ENCODE data around the gene BRME1.
A peak's percentile ranks its signal among the peaks of the same experiment; 100 is the strongest.

Gene BRME1

DNA sequence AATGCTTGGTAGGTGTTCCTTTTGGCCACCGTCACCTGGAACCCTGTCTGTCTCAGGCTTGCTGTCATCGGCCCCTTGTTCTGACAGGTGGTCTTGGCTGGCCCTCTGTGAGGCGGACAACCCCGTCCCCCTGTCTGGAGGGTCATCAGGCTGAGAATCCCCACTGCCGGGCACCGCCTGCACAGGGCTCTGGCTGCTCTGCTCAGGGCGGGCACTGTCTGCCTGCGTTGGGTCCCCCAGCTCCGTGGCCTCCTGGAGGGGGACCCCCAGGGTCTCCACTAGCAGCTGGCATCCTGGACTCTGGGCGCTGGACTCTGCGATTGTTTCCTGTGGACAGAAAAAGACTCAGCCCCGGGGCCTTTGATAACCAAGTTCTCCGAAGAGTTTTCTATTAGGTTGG lies 15.8 kb downstream of the BRME1 start:
- H3K4me3 Mint-ChIP-seq: no peak overlapping the region
- peaks cover 11% of the 10 kb centered on the region for H3K36me3 Mint-ChIP-seq (ENCODE audit: insufficient read depth)
- H3K9me3 Mint-ChIP-seq: no peaks in the 10 kb centered on the region
- H3K4me1 Mint-ChIP-seq (ENCODE audit: low read depth in 2 of 2): peaks cover 11 to 29% of the 10 kb centered on the region in 2 donors
- DNase-seq (no peak), ATAC-seq (replicated peaks) (no peak)
- no peak overlapping the region for H3K27ac Mint-ChIP-seq
- no peaks in the 10 kb centered on the region for H3K27me3 Mint-ChIP-seq

DNA sequence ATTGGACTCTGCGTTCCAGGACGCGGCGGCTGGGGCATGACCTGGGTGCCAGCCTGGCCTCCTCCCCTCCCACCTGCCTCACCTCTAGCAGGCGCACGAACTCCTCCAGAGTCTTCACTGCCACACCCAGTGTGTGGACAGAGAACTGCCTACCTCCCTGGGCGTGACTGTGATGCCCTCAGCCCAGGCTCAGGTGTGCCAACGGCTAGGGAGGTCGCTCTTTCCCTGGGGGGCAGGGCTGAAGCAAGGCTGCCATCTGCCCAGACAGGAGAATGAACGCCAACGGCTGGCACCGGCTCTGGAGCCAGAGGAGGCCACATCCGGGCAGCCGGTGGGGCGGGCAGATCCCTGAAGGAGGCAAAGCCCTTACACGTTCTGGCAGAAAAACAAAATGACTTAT lies 17.6 kb downstream of the BRME1 start:
- no peak for DNase-seq
- peaks cover 20 to 38% of the 10 kb centered on the region in 2 donors for H3K4me1 Mint-ChIP-seq (ENCODE audit: low read depth in 2 of 2)
- H3K27ac Mint-ChIP-seq: peak overlapping the region; percentile 25 to 95
- no peak for ATAC-seq (replicated peaks)
- no peaks in the 10 kb centered on the region for H3K9me3 Mint-ChIP-seq
- H3K36me3 Mint-ChIP-seq (ENCODE audit: insufficient read depth): peaks cover 14% of the 10 kb centered on the region
- no peaks in the 10 kb centered on the region for H3K27me3 Mint-ChIP-seq
- H3K4me3 Mint-ChIP-seq: peak overlapping the region; percentile 74 to 76

DNA sequence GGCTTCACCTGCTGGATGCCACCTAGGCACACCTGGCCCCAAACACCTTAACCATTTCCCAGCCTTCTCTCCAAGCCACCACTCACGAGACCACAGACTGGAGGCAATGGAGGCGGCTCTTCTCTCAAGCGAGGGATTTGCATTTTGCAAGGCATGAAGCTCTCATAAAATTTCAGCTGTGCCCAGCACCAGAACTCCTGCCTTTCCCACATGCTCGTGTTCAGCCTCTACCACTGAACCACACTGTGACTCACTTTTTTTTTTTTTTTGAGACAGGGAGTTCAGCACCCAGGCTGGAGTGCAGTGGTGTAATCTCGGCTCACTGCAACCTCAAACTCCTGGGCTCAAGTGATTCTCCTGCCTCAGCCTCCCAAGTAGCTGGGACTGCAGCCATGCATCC lies 18.4 kb downstream of the BRME1 start:
- Mint-ChIP-seq H3K27ac (peak overlapping the region; percentile 89 to 95), H3K27me3 (no peaks in the 10 kb centered on the region), H3K4me1 (ENCODE audit: low read depth in 2 of 2) (peaks cover 21 to 41% of the 10 kb centered on the region in 2 donors), H3K36me3 (ENCODE audit: insufficient read depth) (peaks cover 12% of the 10 kb centered on the region), H3K4me3 (peak overlapping the region; percentile 74 to 76), H3K9me3 (no peaks in the 10 kb centered on the region)
- ATAC-seq (replicated peaks) (peak; percentile 57), DNase-seq (no peak)

DNA sequence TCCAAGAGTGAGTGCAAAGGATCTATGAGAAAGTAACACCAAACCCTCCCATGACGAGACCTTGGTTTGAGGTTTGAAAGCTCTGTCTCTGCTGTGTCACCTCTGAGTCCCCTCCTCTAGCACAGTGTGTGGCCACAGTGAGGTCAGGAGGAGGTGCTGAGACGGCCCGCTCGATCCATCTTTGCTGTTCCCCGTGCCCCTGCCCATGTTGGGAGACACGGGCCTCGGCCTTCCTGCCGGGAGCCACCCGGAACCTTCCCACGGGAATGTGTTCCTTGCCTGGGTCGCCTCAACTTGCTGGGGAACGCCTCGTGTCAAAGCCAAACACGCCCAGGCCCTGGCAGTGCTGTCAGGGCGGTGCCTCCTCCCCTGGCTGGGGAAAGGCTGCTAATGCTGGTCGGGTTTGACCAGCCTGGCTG lies 18.9 kb downstream of the BRME1 start:
- Mint-ChIP-seq H3K27ac (peak overlapping the region; percentile 89 to 95), H3K27me3 (no peaks in the 10 kb centered on the region), H3K36me3 (ENCODE audit: insufficient read depth) (peaks cover 12% of the 10 kb centered on the region), H3K4me1 (ENCODE audit: low read depth in 2 of 2) (peaks cover 26 to 46% of the 10 kb centered on the region in 2 donors), H3K4me3 (peak overlapping the region; percentile 74 to 76), H3K9me3 (no peaks in the 10 kb centered on the region)
- ATAC-seq (replicated peaks): peak; percentile 93
- DNase-seq: peak; percentile 62 to 72 (median 67)

DNA sequence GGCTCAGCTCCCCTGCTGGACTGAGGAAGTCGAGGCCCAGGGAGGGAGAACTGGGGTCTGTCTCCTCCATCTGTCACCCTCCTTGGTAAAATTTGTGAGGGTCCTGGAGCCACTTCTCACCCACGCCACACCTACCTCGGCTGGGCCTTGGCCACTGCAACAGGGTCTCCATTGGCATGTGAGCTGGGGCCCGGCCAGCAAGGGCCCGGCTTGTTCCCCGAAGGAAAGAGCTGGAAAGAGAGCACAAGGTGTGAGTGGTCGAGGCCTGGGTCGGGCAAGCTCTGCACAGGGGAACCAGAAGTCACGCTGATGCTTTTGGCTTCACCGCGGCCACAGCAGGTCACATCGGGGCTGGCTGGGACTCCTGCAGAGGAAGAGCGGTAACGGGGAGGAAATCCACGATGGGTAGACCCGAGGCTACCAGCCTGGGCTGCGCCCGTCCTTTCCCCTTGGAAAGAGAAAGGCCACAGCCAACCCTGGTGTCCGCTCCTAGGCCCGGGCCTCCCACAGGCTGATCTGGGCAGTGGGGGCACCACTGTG lies 20.0 kb downstream of the BRME1 start:
- Mint-ChIP-seq H3K9me3 (no peaks in the 10 kb centered on the region), H3K36me3 (ENCODE audit: insufficient read depth) (peaks cover 16% of the 10 kb centered on the region), H3K27me3 (no peaks in the 10 kb centered on the region), H3K4me3 (peak overlapping the region; percentile 74 to 76), H3K27ac (peak overlapping the region; percentile 89 to 95), H3K4me1 (ENCODE audit: low read depth in 2 of 2) (peaks cover 37 to 57% of the 10 kb centered on the region in 2 donors)
- DNase-seq (no peak), ATAC-seq (replicated peaks) (no peak)

DNA sequence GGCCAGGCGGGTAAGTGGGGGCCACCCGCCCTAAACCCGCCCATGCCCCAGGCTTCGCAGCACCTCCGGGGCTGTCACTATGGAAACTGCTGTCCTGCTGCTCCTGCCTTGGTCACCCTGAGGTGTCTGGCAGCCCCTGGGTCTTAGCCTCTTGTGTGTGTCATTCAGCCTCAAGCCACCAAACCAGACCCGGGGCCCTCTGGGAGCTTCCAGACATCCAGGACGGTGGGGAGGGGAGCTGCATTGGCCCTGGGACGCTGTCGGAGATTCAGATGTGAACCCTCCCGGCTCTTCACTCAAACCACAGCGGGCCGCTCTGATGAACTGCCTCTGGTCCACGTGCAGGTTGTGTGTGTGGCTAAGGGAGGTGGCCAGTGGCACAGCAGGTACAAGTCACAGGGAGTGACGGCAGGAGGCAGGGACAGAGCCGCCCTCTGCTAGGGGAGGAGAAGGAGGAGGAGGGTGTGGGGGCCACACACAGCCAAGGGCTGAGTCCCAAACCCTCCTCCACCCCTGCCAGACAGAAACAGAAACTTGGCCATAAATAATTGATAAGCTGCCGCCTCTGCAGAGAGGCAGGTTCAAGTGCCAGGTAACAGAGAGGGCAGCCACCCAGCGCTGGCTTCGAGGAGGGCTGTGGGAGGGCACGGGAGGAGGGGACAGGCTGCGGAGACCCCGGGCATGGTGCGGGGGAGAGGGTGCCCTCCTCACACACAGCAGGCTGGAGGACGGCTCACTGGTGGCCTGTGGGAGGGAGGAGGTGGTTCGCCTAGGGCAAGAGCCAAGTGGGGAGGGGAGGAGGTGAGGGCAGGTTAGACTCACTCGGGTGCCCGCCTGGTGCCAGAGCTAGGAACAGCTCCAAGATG lies 21.0 kb downstream of the BRME1 start:
- Mint-ChIP-seq H3K4me1 (ENCODE audit: low read depth in 2 of 2) (peaks cover 43 to 65% of the 10 kb centered on the region in 2 donors), H3K27ac (peak overlapping the region; percentile 89 to 95)

DNA sequence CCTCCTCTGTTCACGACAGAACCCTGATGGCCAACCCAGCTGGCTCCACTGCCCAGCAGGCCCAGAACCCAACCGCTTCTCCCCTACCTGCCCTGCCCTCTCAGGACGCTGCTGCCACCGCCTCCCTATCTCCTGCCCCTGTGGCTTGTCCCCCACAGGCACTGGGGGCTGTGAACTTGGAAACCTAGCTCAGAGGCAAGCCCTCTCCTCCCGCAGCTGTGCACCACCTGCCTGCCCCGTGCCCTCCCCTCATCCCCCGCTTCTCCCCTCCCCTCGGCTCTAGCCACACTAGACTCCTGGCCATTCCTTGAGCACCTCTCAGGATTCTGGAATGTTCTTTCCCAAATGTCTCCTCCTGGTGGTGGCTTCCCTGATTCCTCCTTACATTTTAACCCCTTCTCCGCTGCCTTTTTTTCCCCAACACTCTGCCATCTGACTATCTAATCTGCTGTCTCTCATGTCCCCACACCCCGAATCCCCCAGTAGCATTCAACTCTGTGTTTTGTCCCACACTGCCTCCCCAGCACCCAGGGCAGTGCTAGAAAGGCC lies 22.3 kb downstream of the BRME1 start:
- peak overlapping the region; percentile 86 to 89 for H3K27ac Mint-ChIP-seq

More for the DNA sequence above, 21.0 kb downstream of the BRME1 start:
- H3K4me3 Mint-ChIP-seq: peak overlapping the region; percentile 31 to 62
- H3K9me3 Mint-ChIP-seq: no peaks in the 10 kb centered on the region
- peaks cover 16% of the 10 kb centered on the region for H3K36me3 Mint-ChIP-seq (ENCODE audit: insufficient read depth)
- DNase-seq (no peak), ATAC-seq (replicated peaks) (no peak)
- no peaks in the 10 kb centered on the region for H3K27me3 Mint-ChIP-seq

DNA sequence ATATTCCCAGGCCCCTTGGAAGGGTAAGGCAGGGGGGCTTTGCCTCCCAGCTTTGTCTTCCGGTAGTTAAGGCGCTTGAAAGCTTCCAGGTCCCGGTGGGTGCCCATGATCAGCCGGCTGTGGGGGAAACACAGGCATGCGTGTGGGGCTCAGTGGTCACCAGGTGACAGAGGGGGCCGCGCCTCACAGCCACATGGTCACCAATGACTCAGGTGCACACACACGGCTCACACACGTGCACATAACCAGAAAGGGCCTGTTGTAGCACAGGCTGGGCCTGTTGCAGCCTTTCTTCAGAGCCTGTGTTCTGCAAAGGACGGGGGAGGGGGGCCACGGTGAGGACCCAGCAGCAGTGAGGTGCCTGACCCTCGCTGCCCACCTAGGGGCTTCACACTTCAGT lies 23.1 kb downstream of the BRME1 start:
- no peak for ATAC-seq (replicated peaks)
- H3K27ac Mint-ChIP-seq: peak overlapping the region; percentile 86 to 89
- peaks cover 15% of the 10 kb centered on the region for H3K36me3 Mint-ChIP-seq (ENCODE audit: insufficient read depth)
- DNase-seq: no peak
- no peaks in the 10 kb centered on the region for H3K9me3 Mint-ChIP-seq
- no peaks in the 10 kb centered on the region for H3K27me3 Mint-ChIP-seq
- peak overlapping the region in 1 of 2 donors; percentile 79 for H3K4me3 Mint-ChIP-seq
- peaks cover 43 to 65% of the 10 kb centered on the region in 2 donors for H3K4me1 Mint-ChIP-seq (ENCODE audit: low read depth in 2 of 2)

More for the DNA sequence above, 22.3 kb downstream of the BRME1 start:
- Mint-ChIP-seq H3K4me3 (peak overlapping the region; percentile 56 to 62), H3K36me3 (ENCODE audit: insufficient read depth) (peaks cover 16% of the 10 kb centered on the region), H3K27me3 (no peaks in the 10 kb centered on the region), H3K9me3 (no peaks in the 10 kb centered on the region), H3K4me1 (ENCODE audit: low read depth in 2 of 2) (peaks cover 43 to 68% of the 10 kb centered on the region in 2 donors)
- ATAC-seq (replicated peaks) (no peak), DNase-seq (no peak)

DNA sequence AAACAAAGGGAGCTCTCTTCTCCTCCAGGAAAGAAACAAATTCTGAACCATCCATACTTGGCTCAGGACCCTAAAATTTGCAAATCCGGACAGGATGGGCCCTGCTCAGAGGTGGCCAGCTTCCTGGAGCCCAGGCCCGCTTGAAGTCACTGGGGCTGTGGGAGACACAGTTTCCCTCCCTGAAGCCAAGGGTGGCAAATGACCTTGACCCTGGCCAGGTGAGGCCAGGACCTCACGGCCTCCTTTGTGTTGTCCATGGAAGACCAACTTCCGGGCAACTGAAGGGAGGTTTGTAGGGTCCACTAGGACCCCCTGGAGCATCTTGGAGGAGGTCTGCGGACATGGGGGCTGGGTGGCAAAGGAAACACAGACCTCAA lies 23.5 kb downstream of the BRME1 start:
- ATAC-seq (replicated peaks): no peak
- Mint-ChIP-seq H3K36me3 (ENCODE audit: insufficient read depth) (peaks cover 10% of the 10 kb centered on the region), H3K9me3 (no peaks in the 10 kb centered on the region), H3K4me3 (peak overlapping the region; percentile 73 to 79), H3K27me3 (no peaks in the 10 kb centered on the region), H3K27ac (peak overlapping the region; percentile 86 to 89), H3K4me1 (ENCODE audit: low read depth in 2 of 2) (peaks cover 41 to 60% of the 10 kb centered on the region in 2 donors)
- no peak for DNase-seq

DNA sequence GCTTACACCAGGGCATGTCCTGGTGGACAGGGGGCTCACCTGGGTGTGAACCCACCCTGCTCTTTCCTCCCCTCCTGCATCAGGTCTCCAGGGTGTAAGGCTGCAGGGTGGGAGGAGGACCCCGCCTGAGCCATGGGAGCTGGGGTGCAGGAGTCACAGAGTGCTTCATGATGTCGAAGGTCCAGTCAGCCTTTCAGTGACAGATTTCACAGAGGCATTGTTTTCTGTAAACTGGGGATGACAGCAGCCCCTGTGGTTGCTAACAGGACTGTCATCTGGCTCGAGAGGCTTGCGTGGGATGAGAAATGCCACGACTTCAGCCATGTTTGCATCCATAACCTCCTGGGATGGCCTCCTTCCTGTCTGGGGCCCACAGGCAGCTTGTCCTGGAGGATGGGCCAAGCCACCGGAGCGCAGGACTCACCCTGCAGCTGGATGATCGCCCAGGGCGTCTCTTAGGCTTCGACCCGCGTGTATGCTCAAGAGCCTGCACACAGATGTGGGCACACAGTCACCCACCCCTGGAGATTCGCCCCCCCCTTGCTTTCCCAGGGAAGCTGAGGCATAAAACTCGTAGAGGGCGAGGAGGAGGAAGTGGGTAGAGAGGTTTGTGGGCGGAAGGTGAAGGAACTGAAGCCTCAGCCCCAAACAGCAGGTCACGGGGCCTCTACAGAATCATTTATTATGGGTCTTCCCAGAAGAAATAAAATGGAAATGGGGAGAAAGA lies 24.1 kb downstream of the BRME1 start:
- Mint-ChIP-seq H3K4me1 (ENCODE audit: low read depth in 2 of 2) (peaks cover 35 to 56% of the 10 kb centered on the region in 2 donors), H3K9me3 (no peaks in the 10 kb centered on the region), H3K4me3 (peak overlapping the region; percentile 73 to 79), H3K27ac (peak overlapping the region; percentile 86 to 89), H3K36me3 (ENCODE audit: insufficient read depth) (peaks cover 8% of the 10 kb centered on the region), H3K27me3 (no peaks in the 10 kb centered on the region)
- no peak for DNase-seq
- ATAC-seq (replicated peaks): peak; percentile 5

DNA sequence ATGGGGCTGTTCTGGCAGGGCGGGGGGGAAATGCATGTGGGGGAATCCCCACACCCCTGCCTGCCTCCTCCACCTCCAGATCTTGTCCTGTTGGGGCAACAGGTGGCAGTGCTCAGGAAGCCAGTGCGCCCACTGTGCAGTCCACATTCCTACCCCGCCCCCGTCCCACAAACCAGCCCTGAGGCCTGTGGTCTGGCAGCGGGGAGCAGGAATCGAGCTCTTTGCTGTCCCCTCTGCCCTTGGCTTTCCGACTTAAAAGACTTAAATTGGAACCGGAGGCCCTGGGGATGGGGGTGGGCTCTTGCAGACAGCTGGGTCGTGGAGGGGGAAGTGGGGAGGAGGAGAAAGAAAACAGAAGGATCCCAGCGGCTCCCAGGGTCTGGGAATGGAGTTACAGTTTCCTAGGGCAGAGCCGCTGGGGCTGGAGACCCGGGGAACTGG lies 24.6 kb downstream of the BRME1 start:
- Mint-ChIP-seq H3K4me3 (peak overlapping the region; percentile 73 to 79), H3K27ac (peak overlapping the region; percentile 86 to 89), H3K27me3 (peaks cover 0 to 4% of the 10 kb centered on the region in 2 donors), H3K36me3 (ENCODE audit: insufficient read depth) (peaks cover 8% of the 10 kb centered on the region), H3K4me1 (ENCODE audit: low read depth in 2 of 2) (peaks cover 32 to 51% of the 10 kb centered on the region in 2 donors), H3K9me3 (no peaks in the 10 kb centered on the region)
- ATAC-seq (replicated peaks): no peak
- DNase-seq: no peak

DNA sequence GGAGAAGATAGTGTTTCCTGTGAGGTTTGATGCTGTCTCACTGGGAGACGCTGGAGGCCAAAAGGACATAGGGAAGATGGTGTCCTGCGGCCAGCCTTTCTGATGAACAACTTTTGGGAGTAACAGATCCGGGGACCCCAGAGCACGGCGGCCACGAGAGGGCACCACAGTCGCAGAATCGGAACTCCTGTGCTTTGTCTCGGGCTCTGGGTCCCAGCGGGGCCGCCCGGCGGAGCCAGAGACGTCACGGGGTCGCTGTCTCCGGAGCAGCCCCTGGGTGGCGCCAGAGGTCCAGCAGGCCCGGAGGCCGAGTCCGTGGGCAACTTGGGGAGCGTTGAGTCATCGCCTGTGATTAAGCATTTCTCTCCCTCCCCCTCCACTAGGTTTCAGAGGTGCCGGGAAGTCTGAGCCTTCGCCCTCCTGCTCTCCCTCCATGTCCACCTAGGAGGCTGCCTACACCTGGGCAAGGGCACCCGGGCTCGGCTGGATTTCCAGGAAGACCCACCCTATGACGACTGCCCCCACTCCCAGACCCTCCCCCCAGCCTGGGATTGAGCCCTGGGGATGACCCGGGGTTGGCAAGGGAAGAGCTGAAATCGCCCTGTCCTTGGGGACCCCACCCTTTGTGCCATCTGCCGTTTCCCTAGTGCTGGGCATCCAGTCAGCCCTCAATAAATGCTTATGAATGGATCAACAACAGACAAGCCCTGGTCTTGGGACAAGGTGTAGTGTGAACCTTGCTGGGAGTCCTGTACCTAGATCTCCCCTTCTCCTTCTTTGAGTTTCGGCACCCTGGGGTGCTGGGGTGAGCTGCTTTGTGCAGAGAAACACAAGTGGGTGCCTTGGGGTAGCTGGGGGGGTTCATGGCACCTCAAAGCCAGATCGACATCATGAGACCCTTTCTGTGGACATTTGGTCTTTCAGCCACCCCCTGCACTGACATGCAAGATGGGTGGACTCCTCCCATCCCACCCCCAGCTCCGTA lies 25.6 kb downstream of the BRME1 start:
- Mint-ChIP-seq H3K4me1 (ENCODE audit: low read depth in 2 of 2) (peaks cover 32 to 42% of the 10 kb centered on the region in 2 donors), H3K36me3 (ENCODE audit: insufficient read depth) (peaks cover 10% of the 10 kb centered on the region), H3K27me3 (peaks cover 0 to 12% of the 10 kb centered on the region in 2 donors), H3K9me3 (no peaks in the 10 kb centered on the region), H3K4me3 (peak overlapping the region; percentile 73 to 79), H3K27ac (peak overlapping the region; percentile 86 to 89)
- ATAC-seq (replicated peaks): peak; percentile 95
- DNase-seq: peak; percentile 99 to 100 (median 99)

Data from effector memory CD8-positive, alpha-beta T cell (primary cell).